HG03103 (cell line): ENCODE results near the gene IGFL4.
"Not testable (repeated sequence)": the region's sequence is repeated elsewhere in the genome, so short reads cannot be mapped to it uniquely, and the experiment has no call there.

Experiments used
- ATAC-seq: cut with Tn5 transposase; IDR thresholded peaks from one replicate; pipeline ENCODE4 v1.9.1; 2021; ENCODE audit warnings: low read depth; ENCODE audit not compliant: unreplicated experiment

Gene IGFL4

GRCh38 chr19:46040952-46041500, at the start of gene IGFL4:
Gene IGFL4 (minus strand): TSS chr19:46041002. CDS start chr19:46040962, 40 bp downstream.
- no peak for ATAC-seq

GRCh38 chr19:46090444-46090843, 49.6 kb upstream of the IGFL4 start:
- no peak for ATAC-seq

- ATAC-seq = no peak
These were observed 48.6 kb upstream of the IGFL4 start for GRCh38 chr19:46089432-46089831.

- no peak for ATAC-seq
These were observed 47.3 kb upstream of the IGFL4 start for GRCh38 chr19:46088101-46088500.

GRCh38 chr19:46085888-46086287, 45.1 kb upstream of the IGFL4 start:
- no peak for ATAC-seq

DNA sequence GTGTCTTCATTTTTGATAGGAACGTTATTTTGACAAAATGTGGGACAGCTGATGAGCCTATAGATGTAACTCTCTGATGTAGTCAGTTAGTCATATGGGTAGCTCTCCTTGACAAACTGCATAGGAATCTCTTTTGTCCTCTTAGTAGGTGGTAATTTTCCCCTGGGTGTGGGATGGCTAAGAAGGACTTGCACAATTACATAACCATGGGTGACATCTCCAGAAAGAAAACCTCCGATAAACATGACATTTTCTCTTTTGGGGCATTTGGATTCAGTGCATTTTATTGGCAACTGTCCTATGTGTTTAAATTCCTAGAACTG, 41.9 kb upstream of the IGFL4 start:
- ATAC-seq = no peak

GRCh38 chr19:46081928-46082727, 41.3 kb upstream of the IGFL4 start:
- no peak for ATAC-seq

DNA sequence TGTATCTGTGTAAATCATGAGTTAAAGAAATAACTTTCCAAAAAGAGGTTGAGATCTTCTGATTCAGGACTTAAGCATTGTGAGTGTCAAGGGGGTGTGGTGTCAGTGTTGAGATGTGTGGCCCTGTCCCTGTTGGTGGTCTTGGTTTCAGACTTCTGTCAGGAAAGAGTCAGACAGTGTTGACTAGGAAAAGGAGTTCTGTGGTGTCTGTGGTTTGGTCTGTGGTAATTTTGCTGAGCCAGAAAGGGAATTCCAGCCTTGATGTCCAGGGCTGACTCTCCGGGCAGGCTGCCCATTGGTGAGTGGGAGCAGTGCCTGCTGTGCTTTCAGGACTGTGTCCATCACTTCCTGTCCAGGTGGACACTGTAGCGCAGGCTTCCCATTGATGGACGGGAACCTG, 39.8 kb upstream of the IGFL4 start:
- ATAC-seq = no peak

DNA sequence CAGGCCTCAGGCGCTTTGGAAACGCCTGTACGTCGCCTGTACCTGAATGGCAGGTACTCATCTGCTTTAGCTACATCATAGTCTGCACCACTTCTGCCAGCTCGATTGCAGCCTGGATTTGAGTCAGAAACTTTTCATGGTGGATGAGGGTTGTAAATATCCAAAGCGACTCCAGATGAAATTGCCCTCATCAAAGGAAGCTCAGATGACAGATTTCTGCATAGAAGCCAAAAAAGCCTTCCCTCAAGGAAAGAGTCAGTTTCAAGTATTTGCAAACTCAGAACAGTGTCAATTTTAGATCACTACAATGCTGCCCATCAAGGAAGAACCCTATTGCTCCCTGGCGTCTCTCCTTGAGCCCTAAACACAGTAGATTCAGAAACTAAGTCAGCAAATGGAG, 38.8 kb upstream of the IGFL4 start:
- ATAC-seq = no peak

DNA sequence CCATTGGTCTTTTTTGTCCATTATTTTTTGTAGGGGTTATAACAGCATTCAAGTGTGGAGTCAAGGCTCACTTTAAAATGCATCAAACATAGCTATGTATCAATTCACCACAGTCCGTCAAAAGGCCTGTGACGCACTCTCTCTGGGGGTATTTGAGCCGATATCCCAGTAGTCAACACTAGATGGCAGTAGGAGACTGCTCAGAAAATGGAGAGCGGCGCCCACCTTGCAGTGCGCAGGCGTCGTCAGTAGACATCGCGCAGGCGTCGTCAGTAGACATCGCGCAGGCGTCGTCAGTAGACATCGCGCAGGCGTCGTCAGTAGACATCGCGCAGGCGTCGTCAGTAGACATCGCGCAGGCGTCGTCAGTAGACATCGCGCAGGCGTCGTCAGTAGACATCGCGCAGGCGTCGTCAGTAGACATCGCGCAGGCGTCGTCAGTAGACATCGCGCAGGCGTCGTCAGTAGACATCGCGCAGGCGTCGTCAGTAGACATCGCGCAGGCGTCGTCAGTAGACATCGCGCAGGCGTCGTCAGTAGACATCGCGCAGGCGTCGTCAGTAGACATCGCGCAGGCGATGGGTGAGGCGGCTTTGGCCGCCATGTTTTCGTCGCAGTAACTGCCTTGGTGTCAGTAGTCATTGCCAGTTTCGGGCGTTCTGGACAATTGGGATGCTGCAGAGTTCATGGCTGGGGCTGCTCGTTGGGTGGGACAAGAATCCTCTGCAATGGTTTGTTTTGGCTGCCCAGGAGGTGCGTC, 38.0 kb upstream of the IGFL4 start:
- ATAC-seq = not testable (repeated sequence)

- no peak for ATAC-seq
These were observed 37.0 kb upstream of the IGFL4 start for GRCh38 chr19:46077815-46078167.

DNA sequence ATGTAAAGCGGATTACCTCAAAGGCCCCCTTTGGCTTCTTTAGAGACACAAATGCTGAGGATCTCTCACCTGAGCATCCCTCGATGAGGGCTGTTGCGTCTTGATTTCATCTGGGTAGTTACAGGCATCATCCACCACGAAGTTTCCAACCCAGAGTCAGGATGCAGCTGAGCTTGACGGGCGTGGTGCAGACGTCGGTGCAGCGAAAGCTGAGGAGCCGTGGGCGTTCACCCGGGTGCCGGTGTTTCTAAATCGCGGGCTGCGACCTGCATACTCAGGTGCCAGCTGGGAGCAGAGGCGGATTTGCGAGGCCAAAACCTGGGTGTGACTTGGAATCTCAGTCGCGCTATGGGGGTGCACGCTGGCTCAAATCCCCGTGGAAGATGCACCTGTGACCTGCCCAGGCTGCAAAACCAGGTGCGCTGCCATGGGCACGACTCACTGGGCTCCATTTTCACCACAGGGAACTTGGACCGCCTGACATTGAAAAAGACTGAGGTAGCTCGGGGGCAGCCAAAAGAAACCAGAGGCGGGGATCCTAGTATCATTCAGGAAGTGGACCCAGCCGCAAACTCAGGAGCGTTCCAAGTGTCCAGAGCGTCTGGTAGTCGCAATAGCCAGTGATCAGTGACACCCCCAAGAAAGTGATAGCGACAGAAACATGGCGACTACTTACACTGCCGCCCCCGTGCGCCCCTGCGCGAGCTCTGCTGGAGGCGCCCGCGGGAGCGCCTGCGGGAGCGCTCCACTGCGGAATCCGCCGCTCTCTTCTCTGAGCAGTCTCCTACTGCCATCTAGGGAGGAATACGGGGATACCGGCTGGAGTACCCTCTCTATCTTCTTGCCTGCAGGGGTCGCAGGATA, 36.4 kb upstream of the IGFL4 start:
- no peak for ATAC-seq

DNA sequence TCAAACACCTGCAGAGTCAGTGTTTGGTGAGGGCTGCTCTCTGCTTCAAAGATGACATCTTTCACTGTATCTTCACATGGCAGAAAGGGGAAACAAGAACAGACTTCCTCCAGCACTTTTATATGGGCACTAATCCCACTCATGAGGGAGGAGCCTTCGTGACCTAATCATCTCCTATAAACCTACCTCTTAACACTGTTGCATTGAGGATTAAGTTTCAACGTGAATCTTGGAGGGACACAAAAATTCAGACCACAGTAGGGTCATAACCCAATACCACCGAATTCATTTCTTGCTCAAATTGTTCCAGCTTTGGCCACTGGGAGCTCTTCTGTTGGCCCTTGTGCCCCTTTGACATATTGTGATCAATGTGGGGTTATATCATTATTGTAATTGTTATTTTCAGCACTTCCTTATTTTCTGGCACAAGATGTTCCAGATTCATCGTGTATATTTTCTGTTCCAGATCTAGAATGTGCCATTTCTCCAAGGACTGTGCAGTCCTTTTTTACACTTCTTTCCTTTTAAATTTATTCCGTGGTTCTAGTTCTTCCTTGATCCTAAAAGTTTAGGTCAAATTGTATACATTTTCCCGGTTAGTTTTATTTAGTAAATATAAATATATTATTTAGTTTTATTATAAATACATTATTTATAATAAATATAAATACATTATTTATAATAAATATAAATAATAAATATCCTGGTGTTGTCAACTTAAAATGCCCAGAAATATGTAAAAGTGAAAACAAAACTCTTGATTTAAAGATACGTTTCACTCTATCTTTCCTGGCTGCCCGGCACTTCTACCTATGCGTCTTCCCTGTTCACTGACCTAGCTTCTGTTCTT, 35.5 kb upstream of the IGFL4 start:
- no peak for ATAC-seq

DNA sequence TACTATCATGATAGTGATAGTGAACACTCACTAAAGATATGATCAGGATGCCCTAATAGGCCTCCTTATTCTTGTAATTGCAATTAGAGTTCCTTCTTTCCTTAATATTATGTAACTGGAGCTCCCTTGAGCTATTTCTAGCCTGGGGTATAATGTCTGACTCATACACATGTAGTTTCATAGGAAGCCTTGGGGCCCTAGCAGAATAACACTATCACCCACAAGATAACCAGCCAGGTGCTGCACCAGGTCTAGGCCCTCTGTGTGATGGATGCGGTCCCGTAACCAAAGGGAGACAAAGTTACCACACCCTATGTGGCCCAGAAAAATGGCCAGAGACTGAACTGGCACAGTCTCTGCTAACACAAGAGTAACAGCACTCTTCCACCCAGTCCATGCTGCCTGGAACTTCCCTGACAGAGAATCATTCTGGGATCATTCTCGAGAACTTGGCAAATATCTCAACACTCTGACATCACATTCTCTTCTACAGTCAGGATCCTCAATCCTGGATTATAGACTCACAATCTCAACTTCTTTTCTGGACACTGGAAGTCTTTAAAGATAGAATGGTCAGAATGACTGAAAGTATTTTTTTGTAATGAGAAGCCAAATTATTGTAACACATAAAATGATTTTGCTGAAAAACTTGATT, 32.6 kb upstream of the IGFL4 start:
- no peak for ATAC-seq

DNA sequence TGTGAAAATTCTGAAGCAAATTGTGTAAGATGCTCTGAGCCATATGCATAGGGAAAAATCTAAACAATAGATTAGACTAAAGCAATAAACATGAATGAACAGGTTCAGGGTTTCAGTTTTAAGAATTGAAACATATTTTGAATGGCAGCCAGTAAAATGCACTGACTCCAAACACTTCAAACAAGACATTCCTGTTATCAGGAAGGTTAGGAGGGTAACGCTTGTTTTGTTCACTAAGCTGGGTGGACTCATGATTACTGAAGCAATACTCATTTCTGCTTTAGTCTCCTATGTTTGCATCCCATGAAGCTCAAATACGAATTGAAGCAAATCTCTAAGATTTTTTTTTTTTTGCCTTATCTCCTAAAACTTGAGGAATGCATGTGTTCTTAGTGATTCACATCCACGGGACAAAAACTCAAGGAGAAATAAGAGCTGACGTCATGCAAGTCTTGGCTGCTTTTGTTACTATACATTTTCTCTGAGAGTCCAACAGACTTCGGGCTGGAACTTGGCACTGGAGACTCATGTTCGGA, 29.1 kb upstream of the IGFL4 start:
- no peak for ATAC-seq

GRCh38 chr19:46068345-46069258, 27.8 kb upstream of the IGFL4 start:
- no peak for ATAC-seq

GRCh38 chr19:46067691-46068090, 26.9 kb upstream of the IGFL4 start:
- ATAC-seq = no peak

- ATAC-seq = no peak
These were observed 25.7 kb upstream of the IGFL4 start for GRCh38 chr19:46066471-46066870.
